Measurements from ENCODE around the gene TLE1.

- TF ChIP-seq POLR2A (IDR thresholded peaks at IDR 0.05) (no peak), CTCF (IDR thresholded peaks at IDR 0.05) (no peak), POLR2AphosphoS5 (IDR thresholded peaks at IDR 0.05) (no peak), EP300 (IDR thresholded peaks at IDR 0.05; ENCODE audit: low read depth) (no peak)
These were observed 39.7 kb downstream of the TLE1 start for GRCh38 chr9:81649475-81650240.

Measured in transverse colon (tissue), 4 donors.